Non-pigmented ciliary epithelial cell (primary cell): ENCODE results near the gene LRIG1.
"Not testable (repeated sequence)": the region's sequence is repeated elsewhere in the genome, so short reads cannot be mapped to it uniquely, and the experiment has no call there.

Experiments
- DNase-seq: peaks from one replicate; pipeline ENCODE4 v3.0.0-alpha.2; 2010; ENCODE audit warnings: low read depth

LRIG1 gene

DNA sequence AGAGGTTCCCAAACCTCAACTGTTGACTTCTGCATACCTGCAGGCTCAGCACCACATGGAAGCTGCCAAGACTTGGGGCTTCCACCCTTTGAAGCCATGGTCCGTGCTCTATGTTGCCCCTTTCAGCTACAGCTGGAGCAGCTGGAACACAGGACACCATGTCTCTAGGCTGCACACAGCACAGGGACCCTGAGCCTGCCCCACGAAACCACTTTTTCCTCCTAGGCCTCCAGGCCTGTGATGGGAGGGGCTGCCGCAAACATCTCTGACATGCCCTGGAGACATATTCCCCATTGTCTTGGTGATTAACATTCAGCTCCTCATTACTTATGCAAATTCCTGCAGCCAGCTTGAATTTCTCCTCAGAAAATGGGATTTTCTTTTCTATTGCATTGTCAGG lies 78.9 kb downstream of the LRIG1 start:
- DNase-seq: not testable (repeated sequence)

DNA sequence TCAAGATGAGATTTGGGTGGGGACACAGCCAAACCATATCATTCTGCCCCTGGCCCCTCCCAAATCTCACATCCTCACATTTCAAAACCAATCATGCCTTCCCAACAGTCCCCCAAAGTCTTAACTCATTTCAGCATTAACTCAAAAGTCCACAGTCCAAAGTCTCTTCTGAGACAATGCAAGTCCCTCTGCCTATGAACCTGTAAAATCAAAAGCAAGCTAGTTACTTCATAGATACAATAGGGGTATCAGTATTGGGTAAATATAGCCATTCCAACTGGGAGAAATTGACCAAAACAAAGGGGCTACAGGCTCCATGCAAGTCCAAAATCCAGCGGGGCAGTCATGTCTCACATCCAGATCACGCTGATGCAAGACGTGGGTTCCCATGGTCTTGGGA lies 79.7 kb downstream of the LRIG1 start:
- not testable (repeated sequence) for DNase-seq

DNA sequence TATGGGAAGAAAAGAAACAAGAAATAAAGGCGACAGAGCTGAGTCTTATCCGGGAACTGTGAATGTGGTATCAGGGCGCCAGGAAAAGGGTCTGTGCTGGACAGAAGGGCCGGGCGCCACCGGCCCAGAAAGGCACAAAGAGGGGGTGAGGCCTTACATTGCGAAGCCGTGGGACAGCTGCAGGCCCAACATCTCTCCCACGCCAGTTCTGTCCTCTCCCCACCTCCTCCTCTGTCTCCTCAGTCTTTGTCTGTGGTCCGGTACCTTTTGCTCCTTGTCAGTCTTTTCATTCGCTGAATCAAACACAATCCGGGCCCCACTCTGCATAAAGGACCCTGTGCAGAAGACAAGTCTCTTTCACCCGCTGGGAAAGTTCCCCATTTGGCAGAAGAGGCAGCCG lies 81.8 kb downstream of the LRIG1 start:
- no peak for DNase-seq

DNA sequence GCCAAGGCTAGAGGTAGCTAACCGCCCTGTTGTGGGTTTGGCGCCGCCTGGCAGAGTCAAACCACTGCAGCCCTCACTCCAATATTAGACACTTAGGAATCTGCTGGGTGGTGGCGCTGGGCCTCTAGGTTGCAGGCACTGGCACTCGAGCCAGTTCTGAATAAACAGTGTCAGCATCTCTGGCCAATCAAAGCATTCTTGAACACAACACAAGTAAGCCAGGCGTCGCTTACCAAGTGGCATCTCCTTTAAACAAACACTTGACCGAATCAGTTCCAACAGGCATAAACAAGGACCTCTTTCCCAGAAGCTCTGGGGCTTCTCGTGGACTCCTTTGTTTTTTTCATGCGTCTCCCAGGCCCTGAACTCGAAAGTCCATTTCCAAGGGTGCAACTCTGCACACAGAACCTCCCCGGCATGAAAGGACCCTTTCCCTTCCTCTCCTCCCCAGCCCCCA lies 82.3 kb downstream of the LRIG1 start:
- no peak for DNase-seq

DNA sequence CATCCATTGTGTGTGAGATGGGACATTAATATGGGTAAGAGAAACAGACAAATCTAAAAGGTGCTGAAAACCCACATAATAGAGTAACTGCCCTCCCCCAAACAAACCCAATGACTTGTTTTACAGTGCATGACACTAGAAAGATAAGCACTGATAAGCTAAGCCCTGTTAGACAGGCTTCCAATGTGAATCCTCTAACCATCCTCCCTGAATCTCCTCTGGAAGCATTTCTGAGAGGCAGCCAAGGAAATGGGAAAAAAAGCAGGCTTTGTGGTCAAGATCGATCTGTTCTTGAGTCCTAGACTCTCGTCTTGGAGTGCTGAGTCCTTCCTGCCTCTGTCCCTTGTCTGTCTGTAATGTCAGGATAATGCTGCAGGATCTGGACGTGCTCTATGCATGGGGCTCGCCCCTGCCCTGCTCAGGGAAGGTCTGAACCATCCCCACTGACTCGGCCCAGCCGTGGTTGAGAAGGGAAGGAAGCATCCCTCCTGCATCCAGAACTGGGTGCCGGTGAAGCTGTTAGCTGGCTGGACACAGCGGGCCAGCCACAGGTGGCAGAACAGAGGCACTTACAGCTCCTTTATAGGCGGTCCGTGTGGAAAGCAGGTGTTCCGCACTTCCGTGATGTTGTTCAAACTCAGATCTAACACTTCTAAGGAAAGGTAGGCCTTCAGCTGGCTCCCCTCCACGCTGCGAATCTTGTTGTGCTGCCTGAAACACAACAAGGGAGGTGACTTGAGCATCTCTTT lies 84.1 kb downstream of the LRIG1 start:
- DNase-seq: no peak

DNA sequence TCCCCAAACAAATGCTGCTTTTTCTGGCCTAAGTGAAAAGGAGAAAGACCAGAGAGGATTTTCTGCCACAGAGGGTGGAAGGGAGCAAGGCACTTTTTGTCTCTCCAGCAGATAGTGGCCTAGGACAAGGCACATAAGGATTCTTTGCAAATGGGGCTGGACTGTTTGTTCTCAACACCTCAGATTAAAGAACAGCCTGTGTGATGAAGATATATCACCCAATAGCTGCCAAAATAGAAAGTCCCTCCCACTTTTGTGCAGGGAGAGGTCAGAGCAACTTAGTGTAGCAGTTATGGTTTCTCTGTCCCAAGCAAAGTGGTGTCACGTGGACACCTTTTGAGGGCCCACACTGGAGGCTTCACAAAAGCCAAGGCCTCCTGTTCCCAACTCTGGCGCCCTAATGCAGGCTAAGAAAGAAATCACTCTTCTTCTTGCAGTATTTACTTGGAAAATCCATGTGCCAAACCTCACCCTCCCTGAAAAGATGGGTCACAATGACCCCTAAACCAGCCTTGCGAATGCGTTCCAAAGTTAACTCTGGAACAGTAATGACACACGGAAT lies 84.9 kb downstream of the LRIG1 start:
- no peak for DNase-seq

DNA sequence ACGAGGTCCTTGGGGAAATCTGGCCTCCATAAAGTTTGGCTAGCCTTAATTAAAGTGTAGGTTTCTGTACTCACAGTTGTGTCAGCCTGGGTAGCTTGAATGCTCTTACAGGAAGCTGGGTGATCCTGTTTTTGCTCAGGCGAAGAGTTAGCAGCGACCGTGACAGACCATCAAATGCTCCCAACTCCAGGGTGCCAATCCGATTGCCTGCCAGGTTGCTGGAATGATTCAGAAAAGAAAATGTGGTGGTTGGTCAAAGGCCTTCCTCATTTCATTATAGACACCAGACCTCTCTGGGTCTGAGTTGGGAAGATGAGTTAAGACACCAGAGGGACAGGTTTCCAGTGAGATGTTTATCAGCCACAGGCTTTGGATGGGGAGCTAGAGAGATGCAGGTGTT lies 86.0 kb downstream of the LRIG1 start:
- no peak for DNase-seq

DNA sequence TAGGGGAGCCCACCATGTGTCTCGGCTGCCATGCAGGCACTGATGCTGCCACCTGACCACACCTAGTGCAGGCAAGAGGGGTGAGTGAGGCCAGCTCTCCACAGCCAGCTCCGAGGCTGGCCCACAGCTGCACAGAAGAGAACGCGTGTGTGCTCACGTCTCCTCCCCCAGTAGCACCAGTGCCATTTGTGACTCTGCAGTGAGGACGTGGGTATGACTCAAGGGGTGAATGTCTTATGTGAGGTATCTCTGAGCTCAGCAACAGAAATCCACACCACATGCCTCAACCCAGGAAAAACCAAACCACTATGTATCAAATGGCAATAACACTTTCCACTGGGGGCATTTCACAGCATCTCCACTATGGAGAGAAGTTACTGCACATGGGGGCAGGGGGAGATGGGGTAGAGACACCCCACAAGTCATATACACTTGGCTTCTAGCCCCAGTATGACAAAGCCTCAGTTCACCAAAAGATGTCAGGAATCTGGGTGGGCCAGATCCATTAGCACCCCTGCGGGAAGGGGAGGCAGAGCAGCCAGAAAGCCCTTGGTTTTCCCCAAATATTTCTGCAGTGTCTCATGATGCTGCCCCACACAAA lies 87.6 kb downstream of the LRIG1 start:
- no peak for DNase-seq

DNA sequence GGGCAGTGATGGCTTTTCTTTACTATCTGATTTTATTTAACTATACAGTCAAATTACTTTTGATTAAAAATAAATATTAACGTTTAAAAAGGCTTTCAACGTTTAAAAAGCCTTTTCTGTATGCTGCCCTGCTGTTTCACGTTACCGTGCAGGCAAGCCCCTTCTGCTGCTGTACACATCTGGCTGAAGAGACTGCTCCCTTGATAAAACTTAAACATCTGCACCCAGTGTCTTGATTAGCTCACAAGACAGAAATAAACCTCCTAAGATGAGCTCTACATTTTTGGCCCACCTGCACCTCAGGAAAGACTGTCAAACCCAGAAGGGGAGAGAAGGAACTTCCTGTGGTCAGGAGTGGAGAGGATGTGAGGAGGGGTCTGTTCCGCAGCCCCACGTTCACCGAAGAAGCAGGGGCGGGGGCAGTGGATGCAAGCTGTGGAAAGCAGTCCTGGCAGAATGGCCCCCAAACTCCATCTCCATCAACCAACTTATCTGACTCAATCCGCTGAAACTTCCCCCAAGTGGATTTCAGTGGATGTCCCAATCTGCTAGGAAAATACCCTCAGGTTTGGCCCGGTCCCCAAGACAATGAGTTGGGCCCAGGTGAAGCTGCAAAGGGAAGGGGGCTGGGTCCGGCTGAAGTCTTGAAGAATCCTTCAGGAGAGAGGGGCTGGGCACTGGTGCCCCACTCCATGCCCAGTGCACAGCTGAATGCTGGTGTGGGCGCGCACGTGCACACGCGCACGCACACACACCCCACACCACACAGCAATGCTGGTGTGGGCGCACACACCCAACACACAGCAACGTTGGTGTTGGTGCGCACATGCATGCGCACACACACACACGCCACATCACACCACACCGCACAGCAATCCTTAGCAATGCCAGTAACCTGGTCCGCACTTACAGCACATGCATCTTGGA lies 88.6 kb downstream of the LRIG1 start:
- DNase-seq: no peak

DNA sequence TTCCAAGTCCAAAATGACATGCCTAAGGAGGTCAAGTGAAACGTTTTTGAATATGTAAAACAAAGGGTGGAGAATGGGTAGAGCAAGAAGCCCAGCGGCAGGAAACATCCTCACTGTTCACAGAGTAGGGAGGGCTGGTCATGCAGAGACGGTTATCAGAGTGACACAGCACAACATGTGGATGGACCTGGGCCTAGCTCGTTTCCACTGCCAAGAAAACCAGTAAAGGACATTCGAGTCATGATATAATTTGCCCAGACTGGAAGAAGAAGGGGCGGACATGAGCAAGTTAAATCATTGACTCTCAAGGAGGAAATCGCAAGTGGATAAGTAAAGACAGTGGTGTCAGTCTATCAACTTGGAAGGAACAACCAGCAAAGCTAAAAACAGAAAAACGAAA lies 89.3 kb downstream of the LRIG1 start:
- DNase-seq: no peak

DNA sequence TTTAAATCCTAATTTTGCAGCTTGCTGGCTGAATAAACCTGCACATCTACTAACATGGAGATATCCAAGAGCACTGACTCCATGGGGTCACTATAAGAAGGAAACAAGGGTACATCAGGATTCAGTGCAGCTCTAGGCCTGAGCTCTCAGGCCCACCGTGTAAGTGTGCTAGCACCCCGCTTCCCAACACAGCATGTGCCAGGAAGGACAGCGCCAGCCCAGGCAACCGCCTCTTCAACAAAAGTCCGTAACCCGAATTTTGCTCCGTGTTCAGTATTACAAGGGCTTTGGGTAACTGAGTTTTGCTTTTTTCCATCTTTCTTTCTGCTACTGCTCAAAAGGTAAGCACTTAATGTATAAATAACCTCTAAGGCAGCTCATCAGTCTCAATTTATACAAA lies 89.8 kb downstream of the LRIG1 start:
- DNase-seq: no peak

DNA sequence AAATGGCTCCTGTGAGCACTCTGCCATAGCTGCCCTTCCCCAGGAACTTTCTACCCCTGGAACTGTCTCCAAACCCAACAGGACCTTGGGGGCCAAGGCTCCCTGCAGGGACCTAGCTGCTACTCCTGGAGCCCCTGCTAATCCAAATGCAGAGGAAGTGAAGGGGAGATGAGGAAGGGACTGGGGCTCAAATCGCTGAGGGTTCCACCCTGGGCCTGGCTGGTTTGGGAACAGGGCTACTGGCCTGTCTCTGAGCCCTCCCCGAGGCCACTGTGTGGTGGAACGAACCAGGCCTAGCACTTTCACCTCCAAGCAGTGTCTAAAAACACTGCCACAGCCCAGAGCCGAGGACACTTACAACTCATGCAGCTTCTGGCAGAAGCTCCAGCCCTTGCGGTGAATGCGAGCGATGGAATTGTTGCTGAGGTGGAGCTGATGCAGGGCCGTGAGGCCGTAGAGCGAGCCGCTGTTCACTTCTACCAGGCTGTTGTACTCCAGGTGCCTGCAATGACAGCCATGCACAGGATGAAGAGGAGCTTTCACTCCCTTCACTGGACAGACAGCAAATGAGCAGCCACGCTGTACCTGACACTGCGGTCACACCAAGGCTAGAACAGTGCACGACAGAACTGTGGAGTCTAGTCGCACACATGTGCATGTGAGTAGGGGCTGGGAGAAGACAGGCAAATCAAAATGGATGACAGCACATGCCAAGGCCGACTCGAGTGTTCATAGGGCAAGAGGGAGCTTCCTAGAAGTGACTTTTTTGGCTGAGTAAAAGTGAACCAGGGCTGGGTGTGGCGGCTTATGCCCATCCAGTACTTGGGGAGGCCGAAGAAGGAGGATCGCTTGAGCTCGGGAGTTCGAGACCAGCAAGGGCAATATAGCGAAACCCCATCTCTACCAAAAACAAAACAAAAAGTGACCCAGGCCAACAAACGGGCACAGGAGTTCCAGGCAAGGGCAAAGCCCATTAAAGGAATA lies 90.8 kb downstream of the LRIG1 start:
- no peak for DNase-seq

DNA sequence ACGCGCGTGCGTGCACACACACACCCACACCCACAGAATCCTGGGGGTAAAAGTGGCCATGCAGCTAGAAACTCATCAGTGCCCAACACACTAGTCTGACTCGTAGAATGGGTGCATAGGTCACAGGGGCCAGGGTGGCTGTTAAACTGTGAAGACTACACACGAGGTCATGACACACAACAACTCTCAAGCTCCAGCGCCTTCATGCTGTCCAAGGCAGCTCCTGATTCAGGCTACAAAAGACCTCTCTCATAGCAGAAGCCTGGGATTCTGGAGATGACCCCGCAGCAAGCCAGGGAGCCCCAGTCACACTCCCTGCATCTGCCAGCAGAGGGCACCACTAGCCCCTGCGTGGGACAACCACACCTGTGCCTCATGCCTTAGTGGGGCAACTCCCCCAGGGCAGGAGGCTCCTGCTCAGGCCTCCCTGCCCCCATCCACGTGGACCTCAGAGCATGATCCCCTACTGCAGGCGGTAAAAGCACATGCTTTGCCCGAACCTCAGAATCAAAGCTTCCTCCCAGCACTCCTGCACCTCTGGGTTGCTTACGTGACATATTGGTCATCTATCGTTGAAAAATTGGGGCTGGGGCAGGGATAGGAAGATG lies 93.1 kb downstream of the LRIG1 start:
- no peak for DNase-seq

DNA sequence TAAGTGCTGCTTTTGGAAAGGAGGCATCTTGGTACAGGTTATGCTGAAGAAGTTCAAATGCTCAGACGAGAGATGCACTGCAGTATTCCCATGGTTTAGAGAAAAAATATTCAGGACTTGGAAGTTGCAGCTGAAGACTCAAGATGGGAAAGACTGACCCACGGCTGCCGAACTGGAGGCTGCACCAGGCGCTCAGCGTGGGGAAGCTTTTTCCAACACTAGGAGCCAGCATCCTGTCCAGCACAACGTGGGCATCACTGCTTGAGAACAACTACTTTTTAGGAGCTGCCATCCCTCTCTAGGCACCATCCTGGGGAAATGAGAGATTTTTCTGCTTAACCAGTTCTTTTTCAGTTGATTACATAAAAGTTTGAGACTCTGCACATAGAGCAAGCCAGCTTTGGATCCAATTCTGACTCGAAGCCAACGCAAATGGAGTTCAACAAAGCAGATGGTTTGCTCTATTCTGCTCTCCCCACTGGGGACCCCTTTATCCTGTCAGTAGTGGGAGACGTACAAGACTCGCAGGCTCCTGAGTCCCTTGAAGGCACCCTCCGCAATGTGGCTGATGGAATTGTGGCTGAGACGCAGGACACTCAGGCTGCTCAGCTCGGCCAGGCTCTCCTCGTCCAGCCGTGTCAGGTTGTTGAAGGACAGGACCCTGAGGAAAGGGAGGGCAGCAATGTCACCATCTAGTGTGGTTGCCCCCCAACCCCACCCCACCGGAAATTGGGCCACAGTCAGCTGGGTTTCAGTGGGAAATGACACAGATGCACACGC lies 93.8 kb downstream of the LRIG1 start:
- DNase-seq: no peak

DNA sequence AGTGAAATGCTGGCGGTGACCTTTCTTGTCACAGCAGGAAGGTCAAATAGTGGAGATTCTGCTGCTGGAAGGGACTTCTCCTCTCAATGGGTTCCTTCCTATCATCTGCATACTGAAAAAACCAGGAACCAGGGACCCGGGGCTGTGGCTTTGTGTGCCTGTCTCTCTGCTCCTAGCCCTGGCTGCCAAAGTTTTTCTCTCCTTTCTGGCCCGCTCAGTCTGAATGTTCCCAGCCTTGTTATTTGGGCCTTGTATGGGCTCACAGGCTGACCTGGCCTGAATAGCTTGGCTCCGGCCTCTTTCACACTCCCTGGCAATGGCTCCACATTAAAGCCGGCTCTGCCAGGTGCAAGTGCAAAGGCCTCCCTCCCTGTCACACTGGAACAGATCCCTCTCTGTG lies 94.7 kb downstream of the LRIG1 start:
- no peak for DNase-seq

DNA sequence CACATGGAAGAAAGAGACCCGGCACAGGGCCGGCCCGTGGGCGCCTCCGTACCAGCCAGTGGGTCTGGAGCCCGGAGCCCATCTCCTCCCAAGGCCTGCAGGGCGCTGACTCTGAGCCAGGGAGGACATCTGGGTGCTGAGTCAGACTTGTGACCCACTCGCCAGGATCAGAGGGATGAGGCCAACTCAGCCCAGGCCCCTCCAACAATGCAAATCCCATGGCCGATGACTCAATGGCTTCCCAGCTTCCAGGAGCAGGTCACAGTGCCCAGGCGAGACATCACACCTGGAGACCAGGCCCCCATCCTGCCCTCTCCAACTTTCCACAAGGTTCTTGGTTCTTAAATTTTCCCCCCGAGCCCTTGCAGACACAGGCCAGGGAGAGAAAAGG lies 95.1 kb downstream of the LRIG1 start:
- no peak for DNase-seq

DNA sequence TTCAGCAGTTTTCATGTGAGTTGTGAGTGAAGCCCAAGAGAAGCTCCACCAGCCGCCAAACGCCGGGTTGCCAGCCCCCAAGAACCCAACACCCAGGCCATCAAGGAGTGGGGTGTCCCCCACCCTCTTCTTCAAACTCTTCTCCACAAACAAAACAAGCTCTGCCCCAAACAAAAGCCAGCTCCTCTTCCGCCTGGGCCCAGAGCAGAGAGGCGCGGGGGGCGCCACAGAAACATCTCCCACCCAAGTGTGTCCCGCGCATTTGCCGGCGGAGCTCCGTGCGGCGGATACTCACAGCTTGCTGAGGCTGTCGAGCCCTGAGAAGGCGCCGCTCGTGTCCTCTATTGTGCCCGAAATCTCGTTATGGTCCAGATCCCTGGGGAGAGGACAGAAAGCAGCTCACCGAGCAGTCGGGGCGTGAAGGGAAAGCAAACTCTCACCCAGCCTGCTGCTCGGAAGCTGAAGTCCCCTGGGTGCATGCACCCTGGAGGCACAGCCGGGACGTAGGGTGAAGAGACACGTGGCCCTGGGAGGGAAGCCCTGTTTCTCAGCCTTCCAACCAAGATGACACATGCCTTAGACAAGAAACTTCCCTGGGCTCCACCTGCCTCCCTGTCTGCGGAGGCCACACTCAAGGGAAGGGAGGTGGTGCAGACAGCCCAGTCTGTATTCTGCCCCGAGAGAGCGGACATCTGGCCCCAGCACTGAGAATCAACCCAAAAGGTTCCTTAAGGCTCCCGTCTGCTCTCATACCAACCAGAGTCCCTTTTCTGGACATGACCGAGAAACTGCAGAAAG lies 95.7 kb downstream of the LRIG1 start:
- no peak for DNase-seq

DNA sequence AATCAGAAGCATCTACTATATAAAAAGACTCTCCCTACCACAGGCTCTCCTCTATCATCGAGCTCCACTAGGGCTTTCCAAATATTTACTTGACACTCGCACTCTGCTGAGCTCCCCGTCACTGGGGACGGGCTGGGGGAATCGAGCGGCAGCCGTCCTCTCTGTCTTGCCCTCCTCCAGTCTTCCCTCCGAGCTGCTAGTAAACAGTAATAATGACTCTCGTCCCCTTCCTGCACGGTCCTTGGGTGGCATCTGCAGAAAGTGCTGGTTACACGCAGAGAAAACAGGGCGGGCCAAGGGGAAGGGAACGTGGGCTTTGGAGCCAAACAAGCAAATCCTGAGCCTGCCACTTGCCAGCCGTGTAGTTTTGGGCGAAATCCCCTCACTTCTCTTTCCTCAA lies 96.6 kb downstream of the LRIG1 start:
- no peak for DNase-seq

DNA sequence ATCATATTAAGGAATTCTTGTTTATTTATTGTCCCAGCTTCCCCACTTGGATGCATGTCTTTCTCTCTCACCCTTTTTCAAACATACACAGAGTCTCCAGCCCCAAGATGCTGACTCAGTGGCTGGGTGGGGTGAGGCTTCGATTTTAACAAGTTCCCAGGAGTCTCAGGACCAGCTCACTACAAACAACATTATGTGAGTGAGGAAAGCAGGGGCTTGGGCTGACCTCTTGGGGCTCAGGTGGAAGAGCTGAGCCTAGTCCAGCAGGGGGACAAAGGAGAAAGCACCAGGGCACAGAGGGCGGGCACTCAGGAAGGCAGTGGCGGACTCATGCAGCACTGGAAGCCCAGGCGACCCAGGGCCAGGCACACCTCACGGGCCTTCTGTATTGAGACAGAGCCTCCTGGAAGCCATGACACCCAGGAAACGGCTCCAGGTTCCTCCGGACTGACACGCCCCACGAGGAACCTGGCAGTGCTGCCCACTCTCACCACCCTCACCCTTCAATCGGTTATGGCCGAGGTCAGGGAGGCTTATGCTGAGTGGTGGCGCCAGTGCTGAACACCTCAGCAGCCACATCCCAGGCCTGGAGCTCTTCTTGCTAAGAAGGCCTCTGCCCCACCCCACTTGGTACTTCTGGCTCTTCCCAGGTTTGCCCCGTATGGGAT lies 97.4 kb downstream of the LRIG1 start:
- DNase-seq: no peak
